ENCODE data around the gene ACTN2.
A peak's percentile ranks its signal among the peaks of the same experiment; 100 is the strongest.

Gene ACTN2

DNA sequence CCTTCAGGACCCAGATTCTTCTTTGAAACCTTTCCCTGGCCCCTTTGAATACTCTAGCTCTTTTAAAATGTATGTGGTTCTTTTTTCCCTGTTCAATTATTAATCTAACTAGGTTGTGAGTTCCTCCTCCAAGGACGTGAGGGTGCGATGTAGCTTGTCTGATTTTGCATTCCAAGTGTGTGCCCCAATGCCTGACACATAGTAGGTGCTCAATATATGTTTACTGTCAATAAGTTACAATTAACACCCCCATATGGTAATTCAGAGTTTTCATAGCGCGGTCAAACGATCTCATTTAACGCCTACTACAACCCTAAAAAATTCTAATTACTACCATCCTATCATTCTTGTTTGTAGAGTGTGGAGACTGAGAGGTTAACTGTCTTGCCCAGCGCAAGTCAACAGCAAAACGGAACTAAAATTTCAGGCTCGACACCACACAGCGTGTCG, 108.3 kb downstream of the ACTN2 start:
- Histone ChIP-seq H3K9ac (ENCODE audit: low read depth, low read length) (no peak overlapping the region), H3K36me3 (ENCODE audit: control insufficient read depth, insufficient read depth, low read length) (no peaks in the 10 kb centered on the region), H3K9me3 (ENCODE audit: control insufficient read depth, insufficient read depth, low read length) (no peaks in the 10 kb centered on the region), H3K27me3 (ENCODE audit: control insufficient read depth, insufficient read depth, low read length) (no peaks in the 10 kb centered on the region), H3K4me1 (ENCODE audit: control insufficient read depth, insufficient read depth, low read length) (no peaks in the 10 kb centered on the region), H3K4me3 (ENCODE audit: low read depth, low read length) (peak overlapping the region; percentile 50)

DNA sequence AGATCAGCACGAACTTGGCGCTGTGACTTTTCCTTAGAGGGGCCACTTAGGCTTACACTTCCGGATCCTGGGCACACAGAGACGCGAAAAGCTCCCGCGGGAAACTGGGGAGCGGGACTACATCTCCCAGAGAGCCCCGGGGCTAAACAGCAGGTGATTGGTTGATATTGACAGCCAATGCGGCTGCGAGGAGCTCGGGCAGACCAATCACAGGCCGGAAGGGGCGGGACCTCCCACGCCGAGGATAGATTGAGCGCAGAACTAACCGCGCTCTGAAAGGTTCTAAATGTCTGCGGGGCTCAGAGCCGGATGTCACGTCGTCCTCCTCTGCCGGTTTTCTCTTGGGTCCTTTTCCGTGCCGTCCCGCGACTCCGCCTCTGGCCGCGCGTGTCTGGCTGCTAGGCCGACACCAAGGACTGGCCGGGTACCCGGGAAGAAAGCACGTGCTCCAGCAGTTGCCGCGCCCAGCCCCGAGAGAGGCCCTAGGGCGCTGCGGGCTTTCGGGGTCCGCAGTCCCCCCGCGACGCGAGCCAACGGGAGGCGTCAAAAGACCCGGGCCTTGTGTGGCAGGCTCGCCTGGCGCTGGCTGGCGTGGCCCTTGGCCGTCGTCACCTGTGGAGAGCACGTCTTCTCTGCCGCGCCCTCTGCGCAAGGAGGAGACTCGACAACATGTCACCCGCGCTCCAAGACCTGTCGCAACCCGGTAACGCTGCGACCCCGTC, 108.9 kb downstream of the ACTN2 start, which contains the start of gene MTR:
Gene MTR (plus strand): TSS at position 258 of the 722 bp plus-strand sequence. CDS start 412 bp downstream, at position 670.
- Histone ChIP-seq H3K9ac (ENCODE audit: low read depth, low read length) (peak within 1 kb of the TSS; percentile 54), H3K4me3 (ENCODE audit: low read depth, low read length) (peak within 1 kb of the TSS; percentile 78), H3K27me3 (ENCODE audit: control insufficient read depth, insufficient read depth, low read length) (no peaks in the 10 kb centered on the region), H3K9me3 (ENCODE audit: control insufficient read depth, insufficient read depth, low read length) (no peaks in the 10 kb centered on the region), H3K36me3 (ENCODE audit: control insufficient read depth, insufficient read depth, low read length) (no peaks in the 10 kb centered on the region), H3K4me1 (ENCODE audit: control insufficient read depth, insufficient read depth, low read length) (no peaks in the 10 kb centered on the region)

DNA sequence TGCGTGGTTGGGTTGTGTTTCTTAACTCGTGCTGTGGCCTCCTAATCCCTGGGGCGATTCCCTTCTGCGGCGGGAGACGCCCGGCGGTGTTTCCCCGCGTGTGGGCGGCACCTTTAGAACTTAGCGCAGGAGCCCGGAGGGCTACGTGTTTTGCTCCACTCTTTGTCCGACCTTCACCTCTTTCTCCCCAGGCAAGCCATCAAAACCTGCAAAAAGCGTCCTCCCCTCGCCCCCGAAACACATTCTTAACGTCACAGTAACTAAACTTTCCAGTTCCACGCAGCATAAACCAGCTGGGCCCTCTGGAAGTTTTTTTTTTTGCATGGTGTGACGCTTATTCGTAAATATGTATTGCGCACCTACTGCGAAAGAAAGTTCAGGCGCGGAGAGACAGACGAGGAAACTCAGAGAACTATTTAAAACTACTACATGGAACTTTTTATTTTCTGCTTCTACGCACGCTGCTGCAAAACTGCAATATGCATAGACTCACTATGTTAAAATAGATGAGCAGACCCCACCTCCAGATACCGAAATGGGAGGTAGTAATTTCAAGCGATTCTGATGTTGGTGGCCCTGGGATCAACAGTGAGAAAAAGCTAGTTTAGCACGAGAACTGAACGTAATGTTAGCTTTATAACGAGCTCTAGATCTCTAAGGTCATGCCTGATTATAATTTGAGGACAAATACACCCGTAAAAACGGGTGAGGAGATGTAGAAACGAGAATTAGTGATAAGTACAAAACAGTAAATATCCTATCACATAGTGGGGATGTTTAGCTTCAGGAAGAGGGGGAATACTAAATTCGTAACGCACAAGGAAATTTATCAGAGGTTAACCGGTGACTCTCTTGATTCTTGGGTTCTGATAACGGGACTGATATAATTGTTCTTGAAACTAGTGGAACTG, 109.7 kb downstream of the ACTN2 start:
- H3K4me3 ChIP-seq (ENCODE audit: low read depth, low read length): peak overlapping the region; percentile 78
- H3K9me3 ChIP-seq (ENCODE audit: control insufficient read depth, insufficient read depth, low read length): no peaks in the 10 kb centered on the region
- H3K36me3 ChIP-seq (ENCODE audit: control insufficient read depth, insufficient read depth, low read length): no peaks in the 10 kb centered on the region
- no peaks in the 10 kb centered on the region for H3K4me1 ChIP-seq (ENCODE audit: control insufficient read depth, insufficient read depth, low read length)
- peak overlapping the region; percentile 54 for H3K9ac ChIP-seq (ENCODE audit: low read depth, low read length)
- H3K27me3 ChIP-seq (ENCODE audit: control insufficient read depth, insufficient read depth, low read length): no peaks in the 10 kb centered on the region

DNA sequence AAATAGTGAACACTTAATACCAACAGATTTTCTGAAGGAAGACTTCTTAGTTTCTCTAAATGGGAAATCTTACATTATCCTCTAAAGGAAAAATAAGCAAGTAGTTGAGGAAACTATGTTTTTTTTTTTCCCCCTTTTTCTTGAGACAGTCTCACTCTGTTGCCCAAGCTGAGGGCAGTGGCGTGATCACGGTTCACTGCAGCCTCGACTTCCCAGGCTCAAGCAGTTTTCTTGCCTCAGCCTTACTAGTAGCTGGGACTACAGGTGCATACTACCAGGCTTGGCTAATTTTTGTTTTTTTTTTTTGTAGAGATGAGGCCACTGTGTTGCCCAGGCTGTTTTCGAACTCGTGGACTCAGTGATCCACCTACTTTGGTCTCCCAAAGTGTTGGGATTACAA, 112.7 kb downstream of the ACTN2 start:
- Histone ChIP-seq H3K9ac (ENCODE audit: low read depth, low read length) (no peak overlapping the region), H3K9me3 (ENCODE audit: control insufficient read depth, insufficient read depth, low read length) (no peaks in the 10 kb centered on the region), H3K4me3 (ENCODE audit: low read depth, low read length) (no peak overlapping the region), H3K4me1 (ENCODE audit: control insufficient read depth, insufficient read depth, low read length) (no peaks in the 10 kb centered on the region), H3K36me3 (ENCODE audit: control insufficient read depth, insufficient read depth, low read length) (no peaks in the 10 kb centered on the region), H3K27me3 (ENCODE audit: control insufficient read depth, insufficient read depth, low read length) (no peaks in the 10 kb centered on the region)

DNA sequence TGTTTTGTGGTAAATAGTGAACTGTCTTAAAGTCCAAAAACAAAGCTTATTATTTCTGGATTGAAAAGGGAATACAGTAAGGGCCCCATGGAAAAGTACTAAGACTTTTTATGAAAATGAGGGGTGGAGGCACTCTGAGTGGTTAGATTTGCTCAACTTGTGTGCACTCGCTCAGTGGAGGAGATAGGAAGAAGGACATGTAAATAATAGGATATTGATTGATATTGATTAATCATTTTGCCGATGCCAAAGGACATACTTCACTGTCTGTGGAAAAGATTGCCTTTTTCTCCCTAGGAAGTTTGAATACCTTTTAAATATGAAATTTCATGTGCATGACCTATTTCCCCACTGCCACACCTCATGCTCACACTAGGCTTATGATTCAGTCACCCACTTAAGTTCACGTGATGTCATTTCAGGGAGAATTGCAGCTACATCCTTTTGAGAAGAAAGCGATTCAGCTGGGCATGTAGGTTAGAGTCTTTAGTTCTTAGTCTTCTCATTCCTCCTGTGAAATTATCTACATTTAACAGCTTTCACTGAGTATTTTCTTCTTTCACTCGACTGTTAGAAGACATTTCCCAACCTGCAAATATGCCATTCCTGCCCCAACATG, 113.8 kb downstream of the ACTN2 start:
- Histone ChIP-seq H3K4me3 (ENCODE audit: low read depth, low read length) (no peak overlapping the region), H3K4me1 (ENCODE audit: control insufficient read depth, insufficient read depth, low read length) (no peaks in the 10 kb centered on the region), H3K27me3 (ENCODE audit: control insufficient read depth, insufficient read depth, low read length) (no peaks in the 10 kb centered on the region), H3K9me3 (ENCODE audit: control insufficient read depth, insufficient read depth, low read length) (no peaks in the 10 kb centered on the region), H3K9ac (ENCODE audit: low read depth, low read length) (no peak overlapping the region), H3K36me3 (ENCODE audit: control insufficient read depth, insufficient read depth, low read length) (no peaks in the 10 kb centered on the region)

DNA sequence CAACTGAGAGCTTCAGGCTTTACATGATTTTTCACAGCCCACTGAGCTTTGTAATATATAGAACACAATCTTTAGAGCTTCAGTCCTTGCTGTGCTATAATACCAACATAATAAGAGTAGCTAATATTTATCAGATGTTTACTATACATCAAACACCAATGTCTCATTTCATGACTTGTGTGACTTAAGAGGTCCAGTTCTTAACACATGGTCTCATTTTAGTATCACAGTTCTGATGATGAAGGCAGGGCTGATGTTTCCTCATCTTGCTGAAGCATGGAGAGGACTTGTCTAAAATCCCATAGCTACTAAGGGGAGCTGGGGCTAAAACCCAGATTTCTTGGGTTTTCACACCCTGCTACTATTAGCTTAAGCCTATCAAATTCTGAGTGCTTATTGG, 114.3 kb downstream of the ACTN2 start:
- no peaks in the 10 kb centered on the region for H3K4me1 ChIP-seq (ENCODE audit: control insufficient read depth, insufficient read depth, low read length)
- H3K4me3 ChIP-seq (ENCODE audit: low read depth, low read length): no peak overlapping the region
- H3K9me3 ChIP-seq (ENCODE audit: control insufficient read depth, insufficient read depth, low read length): no peaks in the 10 kb centered on the region
- no peaks in the 10 kb centered on the region for H3K36me3 ChIP-seq (ENCODE audit: control insufficient read depth, insufficient read depth, low read length)
- H3K9ac ChIP-seq (ENCODE audit: low read depth, low read length): no peak overlapping the region
- no peaks in the 10 kb centered on the region for H3K27me3 ChIP-seq (ENCODE audit: control insufficient read depth, insufficient read depth, low read length)

DNA sequence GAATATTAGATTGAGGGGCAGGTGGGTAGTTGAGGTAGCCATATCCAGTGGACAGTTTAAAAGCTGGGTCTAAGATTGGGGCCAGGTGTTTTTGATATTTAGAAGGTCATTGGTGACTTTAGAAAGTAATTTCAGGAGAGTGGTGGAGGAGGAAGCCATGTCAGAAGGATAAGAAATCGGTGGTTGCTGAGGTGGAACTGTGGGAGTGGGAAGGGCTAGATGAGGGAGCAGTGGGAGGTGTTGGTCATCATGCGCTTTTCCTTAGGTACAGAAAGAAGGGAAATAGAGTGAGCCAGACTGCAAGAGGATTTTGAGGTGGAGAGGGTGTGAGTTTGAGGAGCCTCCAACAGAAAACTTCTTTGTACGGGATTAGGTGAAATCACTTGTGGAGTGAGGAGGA, 116.0 kb downstream of the ACTN2 start:
- Histone ChIP-seq H3K27me3 (ENCODE audit: control insufficient read depth, insufficient read depth, low read length) (no peaks in the 10 kb centered on the region), H3K4me3 (ENCODE audit: low read depth, low read length) (no peak overlapping the region), H3K36me3 (ENCODE audit: control insufficient read depth, insufficient read depth, low read length) (no peaks in the 10 kb centered on the region), H3K9me3 (ENCODE audit: control insufficient read depth, insufficient read depth, low read length) (no peaks in the 10 kb centered on the region), H3K9ac (ENCODE audit: low read depth, low read length) (no peak overlapping the region), H3K4me1 (ENCODE audit: control insufficient read depth, insufficient read depth, low read length) (no peaks in the 10 kb centered on the region)

DNA sequence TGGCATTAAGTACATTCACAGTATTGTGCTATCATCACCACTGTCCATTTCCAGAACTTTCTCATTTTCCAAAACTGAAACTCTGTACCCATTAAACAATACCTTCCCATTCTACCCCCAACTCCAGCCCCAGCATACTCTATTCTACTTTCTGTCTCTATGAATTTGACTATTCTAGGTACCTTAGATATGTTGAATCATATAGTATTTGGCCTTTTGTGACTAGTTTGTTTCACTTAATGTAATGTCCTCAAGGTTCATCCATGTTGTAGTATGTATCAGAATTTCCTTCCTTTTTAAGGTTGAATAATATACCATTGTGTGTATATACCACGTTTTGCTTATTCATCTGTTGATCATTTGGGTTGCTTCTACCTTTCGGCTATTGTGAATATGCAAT, 120.3 kb downstream of the ACTN2 start:
- Histone ChIP-seq H3K4me3 (ENCODE audit: low read depth, low read length) (no peak overlapping the region), H3K9ac (ENCODE audit: low read depth, low read length) (no peak overlapping the region), H3K27me3 (ENCODE audit: control insufficient read depth, insufficient read depth, low read length) (no peaks in the 10 kb centered on the region), H3K36me3 (ENCODE audit: control insufficient read depth, insufficient read depth, low read length) (no peaks in the 10 kb centered on the region), H3K4me1 (ENCODE audit: control insufficient read depth, insufficient read depth, low read length) (no peaks in the 10 kb centered on the region), H3K9me3 (ENCODE audit: control insufficient read depth, insufficient read depth, low read length) (no peaks in the 10 kb centered on the region)

DNA sequence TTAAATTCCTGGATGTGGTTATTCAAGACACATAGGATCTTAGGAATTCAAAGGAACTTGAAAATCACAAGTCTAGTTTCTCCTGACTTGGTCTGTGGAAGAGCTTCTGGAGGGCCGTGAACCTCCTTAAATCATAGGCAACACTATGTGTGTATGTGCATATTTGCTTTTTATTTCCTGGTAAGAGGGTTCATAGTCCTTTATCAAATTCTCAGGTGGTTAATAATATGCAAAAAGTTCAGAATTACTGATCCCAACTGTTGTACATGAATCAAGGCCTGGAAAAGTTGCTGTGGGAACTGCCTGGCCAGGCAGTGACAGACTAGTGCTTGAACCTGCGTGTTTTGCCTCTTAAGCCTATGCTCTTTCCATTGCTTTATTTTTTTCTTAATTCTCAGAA, 121.7 kb downstream of the ACTN2 start:
- Histone ChIP-seq H3K9me3 (ENCODE audit: control insufficient read depth, insufficient read depth, low read length) (no peaks in the 10 kb centered on the region), H3K4me1 (ENCODE audit: control insufficient read depth, insufficient read depth, low read length) (no peaks in the 10 kb centered on the region), H3K4me3 (ENCODE audit: low read depth, low read length) (no peak overlapping the region), H3K27me3 (ENCODE audit: control insufficient read depth, insufficient read depth, low read length) (no peaks in the 10 kb centered on the region), H3K9ac (ENCODE audit: low read depth, low read length) (no peak overlapping the region), H3K36me3 (ENCODE audit: control insufficient read depth, insufficient read depth, low read length) (no peaks in the 10 kb centered on the region)

DNA sequence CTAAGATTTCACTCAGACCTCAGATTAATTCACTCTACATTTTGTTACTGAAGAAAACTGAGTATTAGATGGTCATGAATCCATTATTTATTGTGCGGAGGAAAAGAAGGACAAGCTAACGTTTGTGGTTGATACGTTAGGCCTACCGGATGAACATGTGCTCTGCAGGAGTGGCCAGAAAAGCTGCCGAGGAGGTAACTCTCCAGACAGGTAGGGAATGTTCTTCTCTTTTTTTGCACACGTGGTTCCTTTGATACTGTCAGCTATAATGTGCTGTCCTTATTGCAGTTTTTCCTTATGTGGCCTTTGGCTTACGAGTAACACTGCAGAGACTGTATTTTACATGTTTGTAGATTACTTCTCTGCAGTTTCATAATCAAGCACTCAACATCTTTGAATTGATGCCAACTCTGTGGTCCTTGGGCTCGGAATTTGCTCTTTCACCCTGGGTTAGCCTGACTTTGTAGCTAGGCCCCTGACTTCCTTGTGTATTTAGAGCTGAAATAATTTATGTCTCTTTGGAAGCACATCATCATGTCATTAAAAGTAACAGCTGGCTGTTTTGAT, 122.3 kb downstream of the ACTN2 start:
- Histone ChIP-seq H3K9me3 (ENCODE audit: control insufficient read depth, insufficient read depth, low read length) (no peaks in the 10 kb centered on the region), H3K9ac (ENCODE audit: low read depth, low read length) (no peak overlapping the region), H3K4me1 (ENCODE audit: control insufficient read depth, insufficient read depth, low read length) (no peaks in the 10 kb centered on the region), H3K36me3 (ENCODE audit: control insufficient read depth, insufficient read depth, low read length) (no peaks in the 10 kb centered on the region), H3K27me3 (ENCODE audit: control insufficient read depth, insufficient read depth, low read length) (no peaks in the 10 kb centered on the region), H3K4me3 (ENCODE audit: low read depth, low read length) (no peak overlapping the region)

DNA sequence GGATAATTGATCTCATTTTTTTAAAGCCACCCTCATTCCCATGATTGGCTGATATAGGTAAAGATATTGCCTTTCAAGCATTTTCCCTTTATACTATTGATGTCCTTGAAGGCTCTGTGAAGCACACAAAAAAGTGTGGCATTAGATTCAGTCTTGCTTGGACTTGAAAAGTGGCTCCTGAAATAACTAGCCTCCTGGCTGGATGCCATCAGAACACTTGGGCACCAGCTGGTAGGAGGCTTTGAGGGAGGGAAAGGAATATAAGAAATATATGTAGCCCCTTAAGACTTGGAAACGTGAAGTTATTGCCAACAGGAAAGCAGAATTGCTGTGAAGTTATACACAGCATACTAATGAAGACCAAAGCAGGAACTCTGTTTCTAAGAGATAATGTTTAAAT, 122.8 kb downstream of the ACTN2 start:
- Histone ChIP-seq H3K27me3 (ENCODE audit: control insufficient read depth, insufficient read depth, low read length) (no peaks in the 10 kb centered on the region), H3K4me1 (ENCODE audit: control insufficient read depth, insufficient read depth, low read length) (no peaks in the 10 kb centered on the region), H3K9me3 (ENCODE audit: control insufficient read depth, insufficient read depth, low read length) (no peaks in the 10 kb centered on the region), H3K9ac (ENCODE audit: low read depth, low read length) (no peak overlapping the region), H3K36me3 (ENCODE audit: control insufficient read depth, insufficient read depth, low read length) (no peaks in the 10 kb centered on the region), H3K4me3 (ENCODE audit: low read depth, low read length) (no peak overlapping the region)

Measured in iPS-15b (cell line).